ENCODE data around the gene LRP10. TPM values are rescaled to one million over a fixed set of nuclear protein-coding genes. Genes with fewer than 3 reads are reported as not detected.
A peak's percentile ranks its signal among the peaks of the same experiment; 100 is the strongest.

The LRP10 gene
- polyA plus RNA-seq, 2 of the 4 experiments (the other 2 are of a cell fraction) = 57.2 to 74.3 TPM

DNA sequence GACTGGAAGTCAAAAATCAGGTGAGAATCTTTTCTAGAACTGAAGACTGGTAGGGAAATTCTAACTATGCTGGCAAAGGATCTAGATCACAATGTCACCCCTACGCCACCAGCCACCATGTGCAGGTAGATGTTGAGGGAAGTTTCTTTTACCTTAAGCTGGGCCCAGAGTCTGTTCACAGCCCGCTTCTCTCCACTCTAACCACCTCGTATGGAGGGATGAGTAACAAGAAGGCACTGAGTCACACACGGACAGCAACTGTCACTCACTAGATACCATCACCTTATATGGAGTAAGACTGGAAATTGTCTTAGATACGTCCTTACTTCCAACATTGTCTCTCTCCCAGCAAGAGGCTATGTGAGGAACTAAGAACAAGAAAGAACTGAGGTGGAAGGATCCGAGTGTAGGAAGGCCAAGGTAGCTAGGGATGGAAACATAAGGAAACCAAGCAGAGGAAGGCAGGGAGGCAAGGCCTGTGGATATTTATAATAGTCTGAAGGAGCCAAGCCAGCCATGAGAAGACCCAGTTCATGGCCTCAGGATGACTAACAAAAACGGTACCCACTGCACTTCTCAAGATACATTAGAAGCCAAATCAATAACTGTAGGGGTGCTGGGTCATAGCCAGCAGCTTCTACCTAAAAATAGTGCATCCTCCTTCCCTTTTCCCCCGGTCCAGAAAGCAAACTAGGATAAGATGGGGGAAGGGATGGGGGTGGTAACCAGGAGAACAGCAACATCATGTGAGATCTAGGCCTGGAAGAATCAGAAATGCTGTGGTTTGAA lies 27.0 kb downstream of the LRP10 start:
- H3K4me3 ChIP-seq = no peak overlapping the region
- WGBS (ENCODE audit: missing lambda C conversion rate) = 49% methylated on average over 8 of the region's 8 CpGs
- TF ChIP-seq EHF (CRISPR knock-in tag; IDR thresholded peaks at IDR 0.05) (no peak), FOSL2 (IDR thresholded peaks at IDR 0.05) (no peak), FOSL2 (CRISPR knock-in tag; IDR thresholded peaks at IDR 0.05) (no peak)
- peaks cover 17% of the 10 kb centered on the region for H3K4me1 ChIP-seq
- ATAC-seq (peak; percentile 51 to 65), FAIRE-seq (no peak), DNase-seq (ENCODE audit: low read depth in 1 of 2, low spot score in 1 of 2) (peak in 1 of 2 experiments; percentile 24)
- ChIA-PET POLR2A (no interaction called here), CTCF (interaction anchor here (1.2 to 16.6 kb wide), 10 partner anchors 16 to 344 kb away, joined by 3 to 368 read pairs (median 18); partner anchors contain the start of genes LRP10, RBM23 and REM2)
- peak overlapping the region in 1 of 2 experiments; percentile 18; a peak in 2 of 6 replicates for H3K27ac ChIP-seq
- H3K9me3 ChIP-seq = no peaks in the 10 kb centered on the region
- H3K4me2 ChIP-seq = peak overlapping the region; percentile 25; the same call in 2 of the 3 replicates

DNA sequence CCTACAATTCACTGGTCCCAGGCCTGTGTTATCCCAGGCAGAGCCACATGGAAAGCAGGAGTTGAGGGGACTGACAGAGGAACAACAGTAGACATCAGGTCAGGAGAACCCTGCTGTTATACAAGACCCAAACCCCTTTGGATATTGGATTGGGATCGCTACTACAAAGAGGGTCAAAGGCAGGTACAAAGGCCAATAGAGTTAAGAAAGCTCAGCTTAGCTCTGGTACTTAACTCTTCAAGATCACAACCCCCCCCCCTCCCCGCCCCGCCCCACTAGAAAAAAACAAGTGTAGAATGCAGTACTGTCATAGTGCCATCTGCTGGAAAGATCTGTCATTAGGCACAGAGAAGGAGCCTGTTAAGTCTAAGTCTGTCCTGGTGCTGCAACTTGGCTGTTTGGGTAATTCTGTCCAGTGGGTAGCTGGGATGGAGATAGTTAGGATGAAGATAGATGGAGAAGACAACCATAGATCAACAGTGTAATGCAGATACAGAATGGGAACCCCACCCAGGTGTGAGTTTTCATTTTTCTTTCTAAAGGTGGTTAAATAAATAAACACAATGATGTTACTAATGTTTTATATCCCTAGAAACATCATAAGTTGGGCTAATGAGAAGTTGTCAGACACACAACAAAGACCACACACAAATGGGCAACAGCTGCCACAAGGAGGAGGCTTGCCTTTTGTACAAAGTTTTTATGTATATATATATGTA lies 28.7 kb downstream of the LRP10 start:
- ATAC-seq = peak; percentile 81 to 83
- 7% methylated on average over 3 of the region's 3 CpGs for WGBS (ENCODE audit: missing lambda C conversion rate)
- ChIA-PET POLR2A (interaction anchor here (0.6 to 1.0 kb wide), 4 partner anchors 11 to 82 kb away, joined by 3 to 6 read pairs (median 4); partner anchors contain the start of genes AJUBA and LRP10), CTCF (interaction anchor here (0.5 to 16.6 kb wide), 28 partner anchors 14 to 1617 kb away, joined by 3 to 368 read pairs (median 4); partner anchors contain the start of genes LRP10, OXA1L, RBM23 and REM2)
- DNase-seq (ENCODE audit: low read depth in 1 of 2, low spot score in 1 of 2) = peak; percentile 77 to 81
- Histone ChIP-seq H3K4me2 (no peak overlapping the region), H3K4me3 (no peak overlapping the region), H3K4me1 (peaks cover 17% of the 10 kb centered on the region), H3K27ac (no peak overlapping the region; a peak in 1 of 6 replicates), H3K9me3 (no peaks in the 10 kb centered on the region)
- no peak for FAIRE-seq
- no peak for TF ChIP-seq EHF (CRISPR knock-in tag; IDR thresholded peaks at IDR 0.05)
- no peak for TF ChIP-seq HDAC2 (IDR thresholded peaks at IDR 0.05)
- no peak for TF ChIP-seq TFCP2L1 (CRISPR knock-in tag; IDR thresholded peaks at IDR 0.05)
- no peak for TF ChIP-seq ZNF302 (CRISPR knock-in tag; IDR thresholded peaks at IDR 0.05)
- TF ChIP-seq HOXB5 (CRISPR knock-in tag; IDR thresholded peaks at IDR 0.05) = no peak
- no peak for TF ChIP-seq EP300 (IDR thresholded peaks at IDR 0.05)
- no peak for TF ChIP-seq CBX8 (IDR thresholded peaks at IDR 0.05)
- TF ChIP-seq CHD2 (IDR thresholded peaks at IDR 0.05; ENCODE audit: low read length, partially characterized antibody) = no peak
- no peak for TF ChIP-seq JUNB (IDR thresholded peaks at IDR 0.05)
- TF ChIP-seq RFX5 (IDR thresholded peaks at IDR 0.05) = no peak
- TF ChIP-seq NFE2L2 (conservative IDR thresholded peaks at IDR 0.05; ENCODE audit: low read length) = no peak
- TF ChIP-seq BHLHE40 (IDR thresholded peaks at IDR 0.05; ENCODE audit: low read depth, low read length) = no peak
- TF ChIP-seq, protein P1, sequence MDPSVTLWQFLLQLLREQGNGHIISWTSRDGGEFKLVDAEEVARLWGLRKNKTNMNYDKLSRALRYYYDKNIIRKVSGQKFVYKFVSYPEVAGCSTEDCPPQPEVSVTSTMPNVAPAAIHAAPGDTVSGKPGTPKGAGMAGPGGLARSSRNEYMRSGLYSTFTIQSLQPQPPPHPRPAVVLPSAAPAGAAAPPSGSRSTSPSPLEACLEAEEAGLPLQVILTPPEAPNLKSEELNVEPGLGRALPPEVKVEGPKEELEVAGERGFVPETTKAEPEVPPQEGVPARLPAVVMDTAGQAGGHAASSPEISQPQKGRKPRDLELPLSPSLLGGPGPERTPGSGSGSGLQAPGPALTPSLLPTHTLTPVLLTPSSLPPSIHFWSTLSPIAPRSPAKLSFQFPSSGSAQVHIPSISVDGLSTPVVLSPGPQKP (IDR thresholded peaks at IDR 0.05; ENCODE audit: low read depth, low read length) = no peak
- no peak for TF ChIP-seq ZSCAN20 (CRISPR knock-in tag; IDR thresholded peaks at IDR 0.05)
- TF ChIP-seq RAD21 (conservative IDR thresholded peaks at IDR 0.05 in 1 of 2, IDR thresholded peaks at IDR 0.05 in 1 of 2) = peak; percentile 62 to 70
- TF ChIP-seq, protein P2, sequence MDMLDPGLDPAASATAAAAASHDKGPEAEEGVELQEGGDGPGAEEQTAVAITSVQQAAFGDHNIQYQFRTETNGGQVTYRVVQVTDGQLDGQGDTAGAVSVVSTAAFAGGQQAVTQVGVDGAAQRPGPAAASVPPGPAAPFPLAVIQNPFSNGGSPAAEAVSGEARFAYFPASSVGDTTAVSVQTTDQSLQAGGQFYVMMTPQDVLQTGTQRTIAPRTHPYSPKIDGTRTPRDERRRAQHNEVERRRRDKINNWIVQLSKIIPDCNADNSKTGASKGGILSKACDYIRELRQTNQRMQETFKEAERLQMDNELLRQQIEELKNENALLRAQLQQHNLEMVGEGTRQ (IDR thresholded peaks at IDR 0.05) = no peak
- TF ChIP-seq, protein P3, sequence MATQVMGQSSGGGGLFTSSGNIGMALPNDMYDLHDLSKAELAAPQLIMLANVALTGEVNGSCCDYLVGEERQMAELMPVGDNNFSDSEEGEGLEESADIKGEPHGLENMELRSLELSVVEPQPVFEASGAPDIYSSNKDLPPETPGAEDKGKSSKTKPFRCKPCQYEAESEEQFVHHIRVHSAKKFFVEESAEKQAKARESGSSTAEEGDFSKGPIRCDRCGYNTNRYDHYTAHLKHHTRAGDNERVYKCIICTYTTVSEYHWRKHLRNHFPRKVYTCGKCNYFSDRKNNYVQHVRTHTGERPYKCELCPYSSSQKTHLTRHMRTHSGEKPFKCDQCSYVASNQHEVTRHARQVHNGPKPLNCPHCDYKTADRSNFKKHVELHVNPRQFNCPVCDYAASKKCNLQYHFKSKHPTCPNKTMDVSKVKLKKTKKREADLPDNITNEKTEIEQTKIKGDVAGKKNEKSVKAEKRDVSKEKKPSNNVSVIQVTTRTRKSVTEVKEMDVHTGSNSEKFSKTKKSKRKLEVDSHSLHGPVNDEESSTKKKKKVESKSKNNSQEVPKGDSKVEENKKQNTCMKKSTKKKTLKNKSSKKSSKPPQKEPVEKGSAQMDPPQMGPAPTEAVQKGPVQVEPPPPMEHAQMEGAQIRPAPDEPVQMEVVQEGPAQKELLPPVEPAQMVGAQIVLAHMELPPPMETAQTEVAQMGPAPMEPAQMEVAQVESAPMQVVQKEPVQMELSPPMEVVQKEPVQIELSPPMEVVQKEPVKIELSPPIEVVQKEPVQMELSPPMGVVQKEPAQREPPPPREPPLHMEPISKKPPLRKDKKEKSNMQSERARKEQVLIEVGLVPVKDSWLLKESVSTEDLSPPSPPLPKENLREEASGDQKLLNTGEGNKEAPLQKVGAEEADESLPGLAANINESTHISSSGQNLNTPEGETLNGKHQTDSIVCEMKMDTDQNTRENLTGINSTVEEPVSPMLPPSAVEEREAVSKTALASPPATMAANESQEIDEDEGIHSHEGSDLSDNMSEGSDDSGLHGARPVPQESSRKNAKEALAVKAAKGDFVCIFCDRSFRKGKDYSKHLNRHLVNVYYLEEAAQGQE (IDR thresholded peaks at IDR 0.05) = no peak
- peak in 1 of 2 experiments; percentile 26; a peak in 1 of 5 replicates for TF ChIP-seq JUN (IDR thresholded peaks at IDR 0.05)
- TF ChIP-seq, protein P4, sequence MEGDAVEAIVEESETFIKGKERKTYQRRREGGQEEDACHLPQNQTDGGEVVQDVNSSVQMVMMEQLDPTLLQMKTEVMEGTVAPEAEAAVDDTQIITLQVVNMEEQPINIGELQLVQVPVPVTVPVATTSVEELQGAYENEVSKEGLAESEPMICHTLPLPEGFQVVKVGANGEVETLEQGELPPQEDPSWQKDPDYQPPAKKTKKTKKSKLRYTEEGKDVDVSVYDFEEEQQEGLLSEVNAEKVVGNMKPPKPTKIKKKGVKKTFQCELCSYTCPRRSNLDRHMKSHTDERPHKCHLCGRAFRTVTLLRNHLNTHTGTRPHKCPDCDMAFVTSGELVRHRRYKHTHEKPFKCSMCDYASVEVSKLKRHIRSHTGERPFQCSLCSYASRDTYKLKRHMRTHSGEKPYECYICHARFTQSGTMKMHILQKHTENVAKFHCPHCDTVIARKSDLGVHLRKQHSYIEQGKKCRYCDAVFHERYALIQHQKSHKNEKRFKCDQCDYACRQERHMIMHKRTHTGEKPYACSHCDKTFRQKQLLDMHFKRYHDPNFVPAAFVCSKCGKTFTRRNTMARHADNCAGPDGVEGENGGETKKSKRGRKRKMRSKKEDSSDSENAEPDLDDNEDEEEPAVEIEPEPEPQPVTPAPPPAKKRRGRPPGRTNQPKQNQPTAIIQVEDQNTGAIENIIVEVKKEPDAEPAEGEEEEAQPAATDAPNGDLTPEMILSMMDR (IDR thresholded peaks at IDR 0.05) = peak; percentile 72
- no peak for TF ChIP-seq NR3C1 (IDR thresholded peaks at IDR 0.05)
- TF ChIP-seq NPAS2 (CRISPR knock-in tag; IDR thresholded peaks at IDR 0.05; ENCODE audit: borderline replicate concordance) = no peak
- TF ChIP-seq, protein P5, sequence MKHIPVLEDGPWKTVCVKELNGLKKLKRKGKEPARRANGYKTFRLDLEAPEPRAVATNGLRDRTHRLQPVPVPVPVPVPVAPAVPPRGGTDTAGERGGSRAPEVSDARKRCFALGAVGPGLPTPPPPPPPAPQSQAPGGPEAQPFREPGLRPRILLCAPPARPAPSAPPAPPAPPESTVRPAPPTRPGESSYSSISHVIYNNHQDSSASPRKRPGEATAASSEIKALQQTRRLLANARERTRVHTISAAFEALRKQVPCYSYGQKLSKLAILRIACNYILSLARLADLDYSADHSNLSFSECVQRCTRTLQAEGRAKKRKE (CRISPR knock-in tag; IDR thresholded peaks at IDR 0.05; ENCODE audit: low read depth) = no peak
- peak; percentile 85 for TF ChIP-seq SMC3 (IDR thresholded peaks at IDR 0.05)
- TF ChIP-seq, protein P6, sequence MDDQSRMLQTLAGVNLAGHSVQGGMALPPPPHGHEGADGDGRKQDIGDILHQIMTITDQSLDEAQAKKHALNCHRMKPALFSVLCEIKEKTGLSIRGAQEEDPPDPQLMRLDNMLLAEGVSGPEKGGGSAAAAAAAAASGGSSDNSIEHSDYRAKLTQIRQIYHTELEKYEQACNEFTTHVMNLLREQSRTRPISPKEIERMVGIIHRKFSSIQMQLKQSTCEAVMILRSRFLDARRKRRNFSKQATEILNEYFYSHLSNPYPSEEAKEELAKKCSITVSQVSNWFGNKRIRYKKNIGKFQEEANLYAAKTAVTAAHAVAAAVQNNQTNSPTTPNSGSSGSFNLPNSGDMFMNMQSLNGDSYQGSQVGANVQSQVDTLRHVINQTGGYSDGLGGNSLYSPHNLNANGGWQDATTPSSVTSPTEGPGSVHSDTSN (IDR thresholded peaks at IDR 0.05) = no peak

All from A549 (cell line).